Mucosa of stomach (tissue), 1 donor: Measurements from ENCODE around the gene TAF10.

Experiments used
- H3K27me3 ChIP-seq: one replicate; pipeline ENCODE4 v1.7.0; 2013; ENCODE audit warnings: mild to moderate bottlenecking, low read length; ENCODE audit not compliant: control insufficient read depth, insufficient read depth
- H3K36me3 ChIP-seq: one replicate; pipeline ENCODE4 v1.7.0; 2013; ENCODE audit warnings: low read length; ENCODE audit not compliant: control insufficient read depth, insufficient read depth
- H3K4me1 ChIP-seq: one replicate; pipeline ENCODE4 v1.7.0; 2013; ENCODE audit warnings: mild to moderate bottlenecking, low read length; ENCODE audit not compliant: control insufficient read depth, insufficient read depth
- H3K4me3 ChIP-seq: one replicate; pipeline ENCODE4 v1.7.0; 2013; ENCODE audit warnings: low read length
- H3K9ac ChIP-seq: one replicate; pipeline ENCODE4 v1.7.0; 2013; ENCODE audit warnings: mild to moderate bottlenecking, low read length, moderate library complexity
- H3K9me3 ChIP-seq: one replicate; pipeline ENCODE4 v1.7.0; 2013; ENCODE audit warnings: mild to moderate bottlenecking, low read length, moderate library complexity; ENCODE audit not compliant: control insufficient read depth
- donor health status: Pancreatic carcinoma.

The TAF10 gene

DNA sequence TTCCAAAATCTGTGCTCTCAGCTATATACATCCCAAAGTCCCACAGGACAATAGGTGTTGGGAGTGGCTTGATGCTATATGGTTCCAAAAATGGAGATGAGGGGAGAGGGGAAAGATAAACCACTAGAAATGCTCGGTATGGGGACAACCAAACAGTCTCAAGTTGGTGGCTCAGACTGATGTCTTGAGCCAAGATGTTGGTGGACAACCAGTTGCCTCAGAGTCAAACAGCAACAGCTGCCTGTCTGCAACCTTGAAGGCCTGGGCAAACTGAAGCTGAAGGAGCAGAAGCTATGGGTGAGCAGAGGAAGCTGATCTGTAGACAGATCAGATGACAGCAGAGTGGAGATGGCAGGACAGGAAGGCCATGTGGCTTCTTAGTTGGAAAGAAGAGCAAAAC is 12.6 kb downstream of the TAF10 start:
- Histone ChIP-seq H3K36me3 (peaks cover 13% of the 10 kb centered on the region), H3K27me3 (no peaks in the 10 kb centered on the region), H3K4me3 (no peak overlapping the region), H3K9me3 (no peaks in the 10 kb centered on the region), H3K9ac (no peak overlapping the region), H3K4me1 (peaks cover 20% of the 10 kb centered on the region)

DNA sequence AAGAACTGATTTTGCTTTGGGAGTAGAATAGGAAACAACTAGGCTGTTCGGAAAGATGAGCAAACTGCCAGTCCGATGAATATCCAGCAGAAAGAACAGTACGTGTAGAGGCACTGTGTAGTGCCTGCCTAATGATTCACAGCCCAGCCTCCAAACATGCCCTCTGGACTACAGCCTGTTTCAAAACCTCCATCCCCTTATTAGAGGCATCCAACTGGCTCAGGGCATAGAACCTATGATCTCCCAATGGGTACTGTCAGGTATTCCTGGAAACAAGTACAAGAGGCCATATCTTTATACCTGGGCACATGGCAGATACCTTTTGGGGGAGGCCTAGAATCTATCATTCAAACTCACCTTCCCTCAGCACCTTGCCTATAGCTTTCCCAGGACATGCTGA is 13.5 kb downstream of the TAF10 start:
- no peaks in the 10 kb centered on the region for H3K27me3 ChIP-seq
- H3K9me3 ChIP-seq, result no peaks in the 10 kb centered on the region
- H3K36me3 ChIP-seq, result peaks cover 13% of the 10 kb centered on the region
- H3K4me1 ChIP-seq, result peaks cover 20% of the 10 kb centered on the region
- H3K9ac ChIP-seq, result no peak overlapping the region
- H3K4me3 ChIP-seq, result no peak overlapping the region

DNA sequence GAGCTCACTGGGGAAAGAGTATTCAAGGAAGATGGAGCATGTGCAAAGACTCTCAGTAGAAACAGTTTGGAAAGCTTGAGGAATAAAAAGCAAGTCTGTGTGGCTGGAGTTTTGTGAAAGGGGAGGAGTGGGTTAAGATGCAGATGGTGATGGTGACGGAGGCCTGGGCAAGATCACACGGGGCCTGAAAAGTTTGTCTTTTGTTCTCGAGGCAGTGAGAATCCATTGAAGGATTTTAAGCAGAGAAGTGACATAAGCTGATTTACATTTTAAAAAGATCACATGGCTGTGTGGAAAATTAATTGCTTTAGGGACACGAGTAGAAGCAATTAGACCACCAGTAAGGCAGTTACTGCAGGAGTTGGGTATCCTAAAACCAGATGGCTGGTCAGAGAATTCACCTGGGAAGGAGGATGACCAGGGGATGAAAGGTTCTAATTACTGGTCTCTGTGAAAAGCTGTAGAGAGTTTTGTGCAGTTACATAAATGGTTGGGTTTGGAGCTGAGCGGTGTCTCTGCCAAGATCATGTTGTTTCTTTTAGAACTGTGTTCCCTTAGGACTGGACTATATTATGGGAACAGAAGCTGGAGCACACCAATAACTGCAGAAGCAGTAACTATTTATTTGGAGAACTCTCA is 15.7 kb downstream of the TAF10 start:
- Histone ChIP-seq H3K27me3 (no peaks in the 10 kb centered on the region), H3K4me3 (no peak overlapping the region), H3K36me3 (peaks cover 19% of the 10 kb centered on the region), H3K4me1 (peaks cover 5% of the 10 kb centered on the region), H3K9me3 (no peaks in the 10 kb centered on the region), H3K9ac (no peak overlapping the region)

GRCh38 chr11:6594142-6594768 is 17.8 kb downstream of the TAF10 start:
- H3K27me3 ChIP-seq, result no peaks in the 10 kb centered on the region
- no peaks in the 10 kb centered on the region for H3K9me3 ChIP-seq
- H3K4me1 ChIP-seq, result peaks cover 5% of the 10 kb centered on the region
- peaks cover 6% of the 10 kb centered on the region for H3K36me3 ChIP-seq
- no peak overlapping the region for H3K9ac ChIP-seq
- no peak overlapping the region for H3K4me3 ChIP-seq

GRCh38 chr11:6588018-6588417 is 24.0 kb downstream of the TAF10 start:
- H3K4me3 ChIP-seq, result no peak overlapping the region
- no peaks in the 10 kb centered on the region for H3K9me3 ChIP-seq
- H3K27me3 ChIP-seq, result no peaks in the 10 kb centered on the region
- no peaks in the 10 kb centered on the region for H3K4me1 ChIP-seq
- peaks cover 1% of the 10 kb centered on the region for H3K36me3 ChIP-seq
- H3K9ac ChIP-seq, result no peak overlapping the region

DNA sequence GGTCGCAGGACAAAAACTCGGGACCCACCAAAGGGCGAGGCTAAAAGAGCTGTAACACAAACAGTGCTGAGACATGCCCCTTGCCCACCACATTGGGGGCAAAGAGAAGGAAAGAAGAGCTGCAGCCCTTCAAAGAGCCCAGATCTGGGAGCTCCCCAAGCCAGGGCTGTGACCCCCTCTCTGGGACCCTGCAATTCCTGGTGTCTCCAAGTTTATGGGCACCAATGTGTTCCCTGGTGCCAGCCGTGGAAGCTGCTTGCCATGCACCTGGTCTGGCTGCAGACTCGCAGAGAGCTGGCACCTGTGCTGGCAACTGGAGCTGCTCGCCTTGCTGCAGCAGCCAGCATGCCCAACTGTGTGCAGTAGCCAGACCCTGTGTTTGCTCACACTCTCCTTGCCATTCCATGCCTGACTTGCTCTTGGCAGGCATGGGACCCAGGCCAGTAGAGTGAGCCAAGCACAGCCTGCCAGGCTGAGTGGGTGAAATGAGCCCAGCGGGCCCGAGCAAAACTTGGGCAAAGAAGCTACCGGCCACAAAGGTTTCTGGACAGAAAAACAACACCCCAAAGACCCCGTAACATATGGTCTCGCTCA is 24.6 kb downstream of the TAF10 start:
- H3K4me1 ChIP-seq, result no peaks in the 10 kb centered on the region
- no peaks in the 10 kb centered on the region for H3K27me3 ChIP-seq
- no peaks in the 10 kb centered on the region for H3K36me3 ChIP-seq
- no peaks in the 10 kb centered on the region for H3K9me3 ChIP-seq
- no peak overlapping the region for H3K9ac ChIP-seq
- no peak overlapping the region for H3K4me3 ChIP-seq

- H3K9ac ChIP-seq, result no peak overlapping the region
Measured at GRCh38 chr11:6586434-6587359, 25.3 kb downstream of the TAF10 start.

DNA sequence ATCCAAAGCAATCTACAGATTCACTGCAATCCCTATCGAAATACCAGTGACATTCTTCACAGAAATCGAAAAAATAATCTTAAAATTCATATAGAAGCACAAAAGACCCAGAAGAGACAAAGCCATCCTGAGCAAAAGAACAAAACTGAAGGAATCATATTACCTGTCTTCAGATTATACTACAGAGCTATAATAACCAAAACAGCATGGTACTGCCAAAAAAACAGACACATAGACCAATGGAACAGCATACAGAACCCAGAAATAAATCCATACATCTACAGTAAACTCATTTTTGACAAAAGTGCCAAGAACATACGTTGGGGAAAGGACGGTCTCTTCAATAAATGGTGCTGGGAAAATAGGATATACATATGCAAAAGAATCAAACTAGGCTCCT is 27.5 kb downstream of the TAF10 start:
- no peak overlapping the region for H3K9ac ChIP-seq
- no peaks in the 10 kb centered on the region for H3K36me3 ChIP-seq
- H3K4me1 ChIP-seq, result no peaks in the 10 kb centered on the region
- no peak overlapping the region for H3K4me3 ChIP-seq
- no peaks in the 10 kb centered on the region for H3K9me3 ChIP-seq
- H3K27me3 ChIP-seq, result no peaks in the 10 kb centered on the region

More at GRCh38 chr11:6586434-6587359, 25.3 kb downstream of the TAF10 start:
- Histone ChIP-seq H3K36me3 (no peaks in the 10 kb centered on the region), H3K4me1 (no peaks in the 10 kb centered on the region), H3K9me3 (no peaks in the 10 kb centered on the region), H3K4me3 (no peak overlapping the region), H3K27me3 (no peaks in the 10 kb centered on the region)

DNA sequence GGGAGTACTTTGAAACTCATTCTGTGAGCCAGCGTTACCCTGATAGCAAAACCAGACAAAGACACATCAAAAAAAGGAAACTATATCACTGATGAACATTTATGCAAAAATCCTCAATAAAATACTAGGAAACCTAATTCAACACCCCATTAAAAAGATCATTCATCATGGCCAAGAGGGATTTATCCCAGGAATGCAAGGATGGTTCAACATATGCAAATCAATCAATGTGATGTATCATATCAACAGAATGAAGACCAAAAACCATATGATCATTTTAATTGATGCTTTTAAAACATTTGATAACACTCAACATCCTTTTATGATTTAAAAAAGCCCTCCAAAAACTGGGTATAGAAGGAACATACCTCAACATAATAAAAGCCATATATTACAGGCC is 28.4 kb downstream of the TAF10 start:
- Histone ChIP-seq H3K9me3 (no peaks in the 10 kb centered on the region), H3K9ac (no peak overlapping the region), H3K4me3 (no peak overlapping the region), H3K4me1 (no peaks in the 10 kb centered on the region), H3K27me3 (no peaks in the 10 kb centered on the region), H3K36me3 (no peaks in the 10 kb centered on the region)

- no peaks in the 10 kb centered on the region for H3K9me3 ChIP-seq
- no peak overlapping the region for H3K9ac ChIP-seq
- no peaks in the 10 kb centered on the region for H3K36me3 ChIP-seq
- H3K4me1 ChIP-seq, result no peaks in the 10 kb centered on the region
- no peak overlapping the region for H3K4me3 ChIP-seq
- no peaks in the 10 kb centered on the region for H3K27me3 ChIP-seq
Measured at GRCh38 chr11:6579681-6580080, 32.3 kb downstream of the TAF10 start.

DNA sequence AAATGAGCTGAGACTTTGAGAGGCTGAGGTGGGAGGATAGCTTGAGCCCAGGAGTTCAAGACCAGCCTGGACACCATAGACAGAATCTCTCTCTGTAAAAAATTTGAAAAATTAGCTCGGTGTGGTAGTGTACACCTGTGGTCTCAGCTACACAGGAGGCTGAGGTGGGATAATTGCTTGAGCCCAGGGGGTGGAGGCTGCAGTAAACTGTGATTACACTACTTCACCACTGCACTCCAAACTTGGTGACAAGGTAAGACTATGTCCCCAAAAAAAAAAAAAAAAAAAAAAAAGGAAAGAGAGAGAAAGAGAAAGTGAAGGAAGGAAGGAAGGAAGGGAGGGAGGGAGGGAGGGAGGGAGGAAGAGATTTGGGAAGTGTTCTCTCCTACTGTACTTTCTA is 33.9 kb downstream of the TAF10 start:
- H3K27me3 ChIP-seq, result no peaks in the 10 kb centered on the region
- H3K36me3 ChIP-seq, result no peaks in the 10 kb centered on the region
- no peak overlapping the region for H3K4me3 ChIP-seq
- no peak overlapping the region for H3K9ac ChIP-seq
- no peaks in the 10 kb centered on the region for H3K4me1 ChIP-seq
- H3K9me3 ChIP-seq, result no peaks in the 10 kb centered on the region
